GM12878 (cell line): Measurements from ENCODE around the gene MUC13. TPM values are rescaled to one million over a fixed set of nuclear protein-coding genes. Genes with fewer than 3 reads are reported as not detected.

Experiments used
- ATAC-seq: fragments of 200-7000 bp; cut with Tn5 transposase; 3 replicates; pipeline ENCODE4 v1.9.1; 2020; ENCODE audit warnings: mild to moderate bottlenecking, moderate library complexity
- BruUV-seq: library from RNA; stranded (reverse); fragments of 400-500 nt; replicated peaks from 2 replicates; lab custom pipeline; 2021; lab: Mats Ljungman, UMichigan
- CTCF ChIA-PET: fragments of 300-600 bp; sonication (Branson Sonifier 250); formaldehyde crosslinking; extraction: SDS; loops from one replicate; lab custom pipeline; 2021; ENCODE audit warnings: inconsistent platforms; lab: Yijun Ruan, JAX
- POLR2A ChIA-PET: fragments of 350-600 bp; formaldehyde crosslinking; extraction: SDS; loops from one replicate; lab custom pipeline; 2021; ENCODE audit warnings: inconsistent platforms; lab: Charles Lee
- RAD21 ChIA-PET: fragments of 300-600 bp; sonication (Branson Sonifier 250); formaldehyde crosslinking; loops from one replicate; lab custom pipeline; 2023; ENCODE audit warnings: antibody characterized with exemption; ENCODE audit not compliant: unreplicated experiment; lab: Charles Lee
- SMC1A ChIA-PET: fragments of 300-600 bp; sonication (Branson Sonifier 250); formaldehyde crosslinking; loops from one replicate; lab custom pipeline; 2023; ENCODE audit not compliant: unreplicated experiment, uncharacterized antibody; lab: Charles Lee
- DNase-seq: peaks from one replicate; pipeline ENCODE4 v3.0.0-alpha.2; 2011; ENCODE audit warnings: low read depth, low spot score
- FAIRE-seq: peaks from 3 replicates; lab custom pipeline; 2011; peaks lifted over from hg19 to GRCh38; lab: Jason Lieb, UNC
- H2AFZ ChIP-seq: 2 replicates; pipeline ENCODE4 v1.6.0; 2011; ENCODE audit warnings: low read depth, low read length, control low read depth; ENCODE audit not compliant: control insufficient read depth
- H3K27ac ChIP-seq: 2 replicates; pipeline ENCODE4 v1.5.1; 2011; ENCODE audit warnings: control low read depth; ENCODE audit not compliant: control insufficient read depth, insufficient read depth
- H3K27me3 ChIP-seq, 2 experiments: replicated peaks in 1 of 2; 2 replicates each; pipeline versions ENCODE4 v1.6.0 to v1.6.1; 2011; ENCODE audit warnings: low read length in 1 of 2; ENCODE audit not compliant: control insufficient read depth in 2 of 2, insufficient read depth in 2 of 2
- H3K36me3 ChIP-seq, 2 experiments: 2 replicates each; pipeline ENCODE4 v1.5.1; 2011; ENCODE audit warnings: low read length in 1 of 2; ENCODE audit not compliant: control insufficient read depth in 2 of 2, insufficient read depth in 2 of 2
- H3K4me1 ChIP-seq: 2 replicates; pipeline ENCODE4 v1.6.1; 2011; ENCODE audit warnings: mild to moderate bottlenecking, low read length, moderate library complexity, mixed read lengths; ENCODE audit not compliant: control insufficient read depth, insufficient read depth
- H3K4me2 ChIP-seq: 2 replicates; pipeline ENCODE4 v1.6.0; 2011; ENCODE audit warnings: control low read depth; ENCODE audit not compliant: control insufficient read depth, insufficient read depth
- H3K4me3 ChIP-seq: fragments of 200-600 bp; sonication (generic); 2 replicates; pipeline ENCODE4 v1.5.1; 2016
- H3K79me2 ChIP-seq: 2 replicates; pipeline ENCODE4 v1.6.0; 2011; ENCODE audit warnings: low read length; ENCODE audit not compliant: control insufficient read depth, insufficient read depth
- H3K9ac ChIP-seq: 2 replicates; pipeline ENCODE4 v1.8.0; 2011; ENCODE audit warnings: low read length, control low read depth, mixed read lengths; ENCODE audit not compliant: control insufficient read depth, insufficient read depth
- H3K9me3 ChIP-seq: replicated peaks from 3 replicates; pipeline ENCODE4 v1.5.1; 2011; ENCODE audit warnings: mild to moderate bottlenecking, low read length; ENCODE audit not compliant: control insufficient read depth, insufficient read depth
- H4K20me1 ChIP-seq: 2 replicates; pipeline ENCODE4 v1.6.0; 2011; ENCODE audit not compliant: control insufficient read depth, insufficient read depth
- BHLHE40 ChIP-seq, 2 experiments: fragments of 450-650 bp in 1 of 2; IDR thresholded peaks; 2 replicates each; pipeline ENCODE4 v1.6.1; 2011 to 2017; ENCODE audit warnings: low read depth in 2 of 2, borderline replicate concordance in 1 of 2, improper control_type of control experiment in 1 of 2, low read length in 1 of 2, mild to moderate bottlenecking in 1 of 2
- MYB ChIP-seq: fragments of 150-350 bp; IDR thresholded peaks from 2 replicates; pipeline ENCODE4 v1.6.1; 2014; ENCODE audit warnings: mild to moderate bottlenecking, low read depth, low read length, borderline replicate concordance
- NBN ChIP-seq: fragments of 450-650 bp; IDR thresholded peaks from 2 replicates; pipeline ENCODE4 v1.6.1; 2016
- NRF1 ChIP-seq: conservative IDR thresholded peaks from 2 replicates; pipeline ENCODE4 v1.6.1; 2011; ENCODE audit warnings: mild to moderate bottlenecking, low read depth, low read length, improper control_type of control experiment
- PAX5 ChIP-seq: IDR thresholded peaks from 2 replicates; pipeline ENCODE4 v1.6.1; 2011; ENCODE audit warnings: low read depth, low read length, borderline replicate concordance
- RB1 ChIP-seq: fragments of 450-650 bp; formaldehyde crosslinking; IDR thresholded peaks from 2 replicates; pipeline ENCODE4 v1.6.1; 2017; ENCODE audit warnings: mild to moderate bottlenecking, borderline replicate concordance
- SPI1 ChIP-seq: IDR thresholded peaks from 2 replicates; pipeline ENCODE4 v1.6.1; 2011; ENCODE audit warnings: low read depth, mild to moderate bottlenecking, low read length, moderate library complexity, borderline replicate concordance; ENCODE audit not compliant: insufficient read depth
- SRF ChIP-seq, 2 experiments: IDR thresholded peaks; 2 replicates each; pipeline ENCODE4 v1.6.1; 2011; ENCODE audit warnings: low read depth in 2 of 2, low read length in 2 of 2, mild to moderate bottlenecking in 1 of 2, moderate library complexity in 1 of 2
- TCF12 ChIP-seq: IDR thresholded peaks from 2 replicates; pipeline ENCODE4 v1.6.1; 2011; ENCODE audit warnings: low read depth, mild to moderate bottlenecking, low read length
- ZNF274 ChIP-seq: IDR thresholded peaks from one replicate; pipeline ENCODE4 v1.8.0; 2011; ENCODE audit not compliant: insufficient read length, insufficient read depth
- ZNF622 ChIP-seq: fragments of 450-650 bp; IDR thresholded peaks from 2 replicates; pipeline ENCODE4 v1.6.1; 2017; ENCODE audit warnings: mild to moderate bottlenecking, inconsistent platforms
- WGBS: methylation state at CpG from one replicate; pipeline ENCODE4 v1.1.6; 2016; ENCODE audit warnings: low lambda C conversion rate; ENCODE audit not compliant: insufficient replicate concordance, insufficient coverage; ENCODE audit errors: missing lambda C conversion rate; 5-methylcytosine and 5-hydroxymethylcytosine counted together
- in situ Hi-C: fragments of 300-500 bp; cut with MboI; formaldehyde crosslinking; loops from 9 replicates; pipeline ENCODE4 v1.14.3; 2018; ENCODE audit warnings: mixed read lengths
- intact Hi-C: fragments of 100-400 bp; cut with micrococcal nuclease; formaldehyde crosslinking; loops from one replicate; pipeline ENCODE4 v1.14.2; 2022; ENCODE audit not compliant: unreplicated experiment
- polyA plus RNA-seq, 11 experiments: library from polyadenylated mRNA; depleted of rRNA in 4 of 11; unstranded in 6 of 11; stranded (reverse) in 5 of 11; fragments of >200 nt; fragmentation: Nextera tagmentation in 4 of 11; fragmentation: Illumina TruSeq in 1 of 11; extraction: Ambion mirVana in 4 of 11; extraction: Trizol in 1 of 11; gene quantifications; 1 replicate in 1 of 11; 2 replicates in 10 of 11; pipeline versions ENCODE4 v1.2.1 to v1.2.3, GENCODE V29; 2011 to 2016; ENCODE audit warnings: inconsistent platforms in 2 of 11, missing spikeins in 2 of 11, low read depth in 1 of 11
- total RNA-seq, 4 experiments: library from RNA; depleted of rRNA in 3 of 4; stranded (reverse); fragments of >200 nt in 3 of 4; fragmentation: Illumina TruSeq in 1 of 4; extraction: Trizol in 1 of 4; gene quantifications; 2 replicates each; pipeline versions ENCODE4 v1.2.1 to v1.2.3, GENCODE V29; 2013 to 2021
- TF ChIP-seq, protein P1 (sequence below): fragments of 450-650 bp; IDR thresholded peaks from 2 replicates; pipeline ENCODE4 v1.6.1; 2014; ENCODE audit warnings: mild to moderate bottlenecking
- TF ChIP-seq, protein P2 (sequence below): fragments of 450-650 bp; formaldehyde crosslinking; IDR thresholded peaks from 2 replicates; pipeline ENCODE4 v1.4.0; 2022; ENCODE audit warnings: mild to moderate bottlenecking, moderate library complexity

Gene MUC13
- total and polyA plus RNA-seq, 10 of the 15 experiments (the other 5 are each of a cell fraction or from before 2014, with no cell fraction given), result 0.27 to 60.1 (median 0.76) TPM

DNA sequence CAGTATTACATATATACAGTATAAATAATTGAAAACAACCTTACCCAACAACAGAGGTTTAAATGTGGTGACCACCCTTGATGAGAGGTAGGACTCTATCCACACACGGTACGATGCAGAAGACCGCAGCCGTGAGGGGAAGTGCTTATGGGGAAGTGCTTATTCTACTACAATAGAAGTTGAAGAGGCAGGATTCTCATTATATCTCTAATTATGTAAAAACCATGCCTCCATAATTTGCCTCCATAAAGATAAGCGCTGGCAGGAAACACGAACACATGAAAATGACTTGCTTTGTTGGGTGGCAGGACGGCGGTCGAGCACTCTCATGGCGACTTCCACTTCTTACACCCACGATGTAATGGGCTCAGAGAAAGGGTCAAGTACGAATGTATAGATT lies 7.2 kb upstream of the MUC13 start:
- ChIA-PET RAD21 (interaction anchor here (1.0 kb wide), 1 partner anchor 17 kb away, joined by 3 read pairs; no protein-coding TSS in a partner anchor), SMC1A (interaction anchor here (0.8 to 0.9 kb wide), 2 partner anchors 14 to 35 kb away, joined by 3 to 5 read pairs; no protein-coding TSS in a partner anchor), POLR2A (no interaction called here), CTCF (interaction anchor here (1.2 to 3.4 kb wide), 2 partner anchors 14 to 46 kb away, joined by 3 to 24 read pairs; no protein-coding TSS in a partner anchor)
- H3K9me3 ChIP-seq, result no peaks in the 10 kb centered on the region; the same call in 2 of the 3 replicates
- peak; percentile 49 for ATAC-seq
- 0 out of 2 replicates have a peak overlapping the region, but pooled peaks have one; percentile 7 for H3K4me2 ChIP-seq
- H3K4me3 ChIP-seq, result no peak overlapping the region
- TF ChIP-seq SPI1, result peak; percentile 65; the same call in 1 of the 2 replicates
- no peak for TF ChIP-seq NRF1
- H3K27ac ChIP-seq, result no peak overlapping the region
- in situ Hi-C loops, result no loop called here
- no peak for DNase-seq
- H3K4me1 ChIP-seq, result no peaks in the 10 kb centered on the region; the same call in 1 of the 2 replicates
- no peak for FAIRE-seq
- H3K36me3 ChIP-seq, result no peaks in the 10 kb centered on the region
- WGBS, result 26% methylated on average over 12 of the region's 12 CpGs
- BruUV-seq, result no TSS peak
- H2AFZ ChIP-seq, result no peak overlapping the region
- intact Hi-C loops, result no loop called here
- no peaks in the 10 kb centered on the region for H3K79me2 ChIP-seq
- no peaks in the 10 kb centered on the region; a peak in 1 of 4 replicates for H3K27me3 ChIP-seq
- H4K20me1 ChIP-seq, result no peaks in the 10 kb centered on the region
- H3K9ac ChIP-seq, result no peak overlapping the region

DNA sequence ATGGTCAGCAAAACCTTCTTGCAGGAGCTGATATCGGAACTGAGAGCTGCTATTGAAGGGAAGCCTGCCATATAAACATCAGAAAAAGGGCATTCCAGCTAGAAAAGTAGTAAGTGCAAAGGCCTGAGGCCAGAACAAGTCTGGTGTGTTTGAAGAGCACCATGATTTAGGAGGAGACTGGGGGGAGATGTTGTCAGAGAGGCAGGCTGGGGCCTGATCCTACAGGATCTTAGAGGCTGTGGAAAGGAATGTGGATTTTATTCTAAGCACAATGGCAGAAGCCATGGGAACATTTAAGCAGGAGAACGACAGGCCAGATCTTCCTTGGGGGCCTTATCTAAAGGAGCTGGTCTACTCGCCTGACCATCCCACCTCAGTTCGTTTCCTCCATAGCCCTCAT lies 5.1 kb upstream of the MUC13 start:
- DNase-seq (no peak), FAIRE-seq (no peak), ATAC-seq (no peak)
- H3K4me2 ChIP-seq, result no peak overlapping the region
- H3K27me3 ChIP-seq, result no peaks in the 10 kb centered on the region; a peak in 1 of 4 replicates
- POLR2A ChIA-PET, result no interaction called here
- intact Hi-C loops (no loop called here), in situ Hi-C loops (no loop called here)
- H4K20me1 ChIP-seq, result no peaks in the 10 kb centered on the region
- SMC1A ChIA-PET, result interaction anchor here (1.3 to 1.7 kb wide), 4 partner anchors 9 to 177 kb away, joined by 3 to 4 read pairs (median 4); no protein-coding TSS in a partner anchor
- no peaks in the 10 kb centered on the region; the same call in 1 of the 2 replicates for H3K4me1 ChIP-seq
- no peak overlapping the region for H2AFZ ChIP-seq
- no peak overlapping the region for H3K9ac ChIP-seq
- H3K36me3 ChIP-seq, result no peaks in the 10 kb centered on the region
- no peaks in the 10 kb centered on the region for H3K79me2 ChIP-seq
- RAD21 ChIA-PET, result interaction anchor here (1.2 to 1.4 kb wide), 2 partner anchors 12 to 179 kb away, joined by 3 to 4 read pairs; no protein-coding TSS in a partner anchor
- H3K4me3 ChIP-seq, result no peak overlapping the region
- CTCF ChIA-PET, result interaction anchor here (0.7 to 1.7 kb wide), 4 partner anchors 10 to 38 kb away, joined by 3 to 5 read pairs (median 5); no protein-coding TSS in a partner anchor
- BruUV-seq, result no TSS peak
- no peak overlapping the region for H3K27ac ChIP-seq
- H3K9me3 ChIP-seq, result no peaks in the 10 kb centered on the region; the same call in 2 of the 3 replicates
- 46% methylated on average over 4 of the region's 4 CpGs for WGBS
- TF ChIP-seq NBN (no peak), RB1 (no peak), ZNF622 (no peak), BHLHE40 (IDR thresholded peaks at IDR 0.05; ENCODE audit: borderline replicate concordance in 1 of 2, low read depth in 2 of 2, low read length in 1 of 2) (no peak), SRF (IDR thresholded peaks at IDR 0.05; ENCODE audit: low read depth in 2 of 2, low read length in 2 of 2) (no peak), PAX5 (no peak), MYB (no peak), TCF12 (no peak), ZNF274 (no peak), NRF1 (no peak)
- TF ChIP-seq, protein P1, sequence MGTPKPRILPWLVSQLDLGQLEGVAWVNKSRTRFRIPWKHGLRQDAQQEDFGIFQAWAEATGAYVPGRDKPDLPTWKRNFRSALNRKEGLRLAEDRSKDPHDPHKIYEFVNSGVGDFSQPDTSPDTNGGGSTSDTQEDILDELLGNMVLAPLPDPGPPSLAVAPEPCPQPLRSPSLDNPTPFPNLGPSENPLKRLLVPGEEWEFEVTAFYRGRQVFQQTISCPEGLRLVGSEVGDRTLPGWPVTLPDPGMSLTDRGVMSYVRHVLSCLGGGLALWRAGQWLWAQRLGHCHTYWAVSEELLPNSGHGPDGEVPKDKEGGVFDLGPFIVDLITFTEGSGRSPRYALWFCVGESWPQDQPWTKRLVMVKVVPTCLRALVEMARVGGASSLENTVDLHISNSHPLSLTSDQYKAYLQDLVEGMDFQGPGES, result no peak
- TF ChIP-seq, protein P2, sequence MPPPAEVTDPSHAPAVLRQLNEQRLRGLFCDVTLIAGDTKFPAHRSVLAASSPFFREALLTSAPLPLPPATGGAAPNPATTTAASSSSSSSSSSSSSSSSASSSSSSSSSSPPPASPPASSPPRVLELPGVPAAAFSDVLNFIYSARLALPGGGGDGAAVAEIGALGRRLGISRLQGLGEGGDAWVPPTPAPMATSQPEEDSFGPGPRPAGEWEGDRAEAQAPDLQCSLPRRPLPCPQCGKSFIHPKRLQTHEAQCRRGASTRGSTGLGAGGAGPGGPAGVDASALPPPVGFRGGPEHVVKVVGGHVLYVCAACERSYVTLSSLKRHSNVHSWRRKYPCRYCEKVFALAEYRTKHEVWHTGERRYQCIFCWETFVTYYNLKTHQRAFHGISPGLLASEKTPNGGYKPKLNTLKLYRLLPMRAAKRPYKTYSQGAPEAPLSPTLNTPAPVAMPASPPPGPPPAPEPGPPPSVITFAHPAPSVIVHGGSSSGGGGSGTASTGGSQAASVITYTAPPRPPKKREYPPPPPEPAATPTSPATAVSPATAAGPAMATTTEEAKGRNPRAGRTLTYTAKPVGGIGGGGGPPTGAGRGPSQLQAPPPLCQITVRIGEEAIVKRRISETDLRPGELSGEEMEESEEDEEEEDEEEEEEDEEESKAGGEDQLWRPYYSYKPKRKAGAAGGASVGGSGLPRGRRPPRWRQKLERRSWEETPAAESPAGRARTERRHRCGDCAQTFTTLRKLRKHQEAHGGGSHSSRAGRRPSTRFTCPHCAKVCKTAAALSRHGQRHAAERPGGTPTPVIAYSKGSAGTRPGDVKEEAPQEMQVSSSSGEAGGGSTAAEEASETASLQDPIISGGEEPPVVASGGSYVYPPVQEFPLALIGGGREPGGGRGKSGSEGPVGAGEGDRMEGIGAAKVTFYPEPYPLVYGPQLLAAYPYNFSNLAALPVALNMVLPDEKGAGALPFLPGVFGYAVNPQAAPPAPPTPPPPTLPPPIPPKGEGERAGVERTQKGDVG, result no peak
